Type B pancreatic cell (in vitro differentiated cells): ENCODE results near the gene RIMS3. TPM values are rescaled to one million over a fixed set of nuclear protein-coding genes. Genes with fewer than 3 reads are reported as not detected.

ENCODE experiments used
- DNase-seq: peaks from one replicate; pipeline ENCODE4 v3.0.0; 2021; ENCODE audit warnings: mixed read lengths; ENCODE audit not compliant: unreplicated experiment; ENCODE audit errors: extremely low spot score
- H3K27ac Mint-ChIP-seq: 2 replicates; pipeline ENCODE4 v1.8.0; 2021; ENCODE audit warnings: mild to moderate bottlenecking, mixed read lengths
- H3K27me3 Mint-ChIP-seq: 2 replicates; pipeline ENCODE4 v1.8.0; 2021; ENCODE audit warnings: mixed read lengths
- H3K36me3 Mint-ChIP-seq: 2 replicates; pipeline ENCODE4 v1.8.0; 2021; ENCODE audit warnings: mixed read lengths
- H3K4me1 Mint-ChIP-seq: one replicate; pipeline ENCODE4 v1.8.0; 2021; ENCODE audit warnings: mixed read lengths; ENCODE audit not compliant: unreplicated experiment
- H3K4me3 Mint-ChIP-seq: 2 replicates; pipeline ENCODE4 v1.8.0; 2021; ENCODE audit warnings: mild to moderate bottlenecking, mixed read lengths
- H3K9me3 Mint-ChIP-seq: 2 replicates; pipeline ENCODE4 v1.8.0; 2021; ENCODE audit warnings: mixed read lengths
- CTCF ChIP-seq: fragments of 200-600 bp; sonication (generic); conservative IDR thresholded peaks from 2 replicates; pipeline ENCODE4 v1.5.0; 2021; ENCODE audit warnings: antibody characterized with exemption, mild to moderate bottlenecking
- total RNA-seq: library from RNA; stranded (reverse); gene quantifications from 2 replicates; pipeline ENCODE4 v1.2.1, GENCODE V29; 2021; ENCODE audit warnings: low replicate concordance

Gene RIMS3
- total RNA-seq, 1 donor from 2014 or later = 4.2 TPM

- H3K36me3 Mint-ChIP-seq = no peaks in the 10 kb centered on the region
- H3K4me3 Mint-ChIP-seq = no peak overlapping the region
Observed at GRCh38 chr1:40651138-40651857, 14.2 kb downstream of the RIMS3 start.

DNA sequence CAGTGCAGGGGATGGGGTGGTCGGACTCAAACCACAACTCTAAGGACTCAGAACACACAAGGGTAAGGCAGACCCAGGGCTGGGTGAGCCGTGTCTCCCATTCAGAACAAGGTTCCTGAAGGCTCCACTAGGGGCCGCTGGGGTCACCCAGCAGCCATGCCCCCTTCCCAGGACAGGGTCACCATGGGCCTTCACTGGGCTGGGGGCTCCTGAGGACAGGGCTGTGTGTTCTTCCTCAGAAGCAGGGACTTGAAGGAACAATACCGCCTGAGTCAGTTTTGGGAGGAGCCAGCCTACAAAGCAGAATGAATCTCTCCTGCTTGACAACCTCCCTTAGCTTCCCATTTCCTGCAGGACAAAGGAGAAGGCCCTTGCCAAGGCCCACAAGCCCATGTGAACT lies 15.4 kb downstream of the RIMS3 start:
- peak; percentile 63 for TF ChIP-seq CTCF
- no peaks in the 10 kb centered on the region for H3K9me3 Mint-ChIP-seq
- H3K27me3 Mint-ChIP-seq = peaks cover 8% of the 10 kb centered on the region
- no peak for DNase-seq
- H3K4me1 Mint-ChIP-seq = peaks cover 8% of the 10 kb centered on the region
- no peaks in the 10 kb centered on the region for H3K36me3 Mint-ChIP-seq
- no peak overlapping the region for H3K4me3 Mint-ChIP-seq
- no peak overlapping the region for H3K27ac Mint-ChIP-seq

More at GRCh38 chr1:40651138-40651857, 14.2 kb downstream of the RIMS3 start:
- no peak overlapping the region for H3K27ac Mint-ChIP-seq
- no peaks in the 10 kb centered on the region for H3K9me3 Mint-ChIP-seq
- peaks cover 8% of the 10 kb centered on the region for H3K27me3 Mint-ChIP-seq
- no peak for DNase-seq
- no peak for TF ChIP-seq CTCF
- H3K4me1 Mint-ChIP-seq = peaks cover 8% of the 10 kb centered on the region

- DNase-seq = no peak
- Mint-ChIP-seq H3K9me3 (no peaks in the 10 kb centered on the region), H3K27me3 (peaks cover 5% of the 10 kb centered on the region), H3K4me3 (no peak overlapping the region), H3K36me3 (no peaks in the 10 kb centered on the region), H3K4me1 (peaks cover 5% of the 10 kb centered on the region), H3K27ac (no peak overlapping the region)
- TF ChIP-seq CTCF = no peak
Observed at GRCh38 chr1:40649592-40649930, 15.9 kb downstream of the RIMS3 start.

GRCh38 chr1:40648928-40649591 lies 16.4 kb downstream of the RIMS3 start:
- Mint-ChIP-seq H3K27ac (no peak overlapping the region), H3K4me3 (no peak overlapping the region), H3K36me3 (no peaks in the 10 kb centered on the region), H3K9me3 (no peaks in the 10 kb centered on the region), H3K4me1 (no peaks in the 10 kb centered on the region), H3K27me3 (no peaks in the 10 kb centered on the region)
- no peak for TF ChIP-seq CTCF
- DNase-seq = no peak

DNA sequence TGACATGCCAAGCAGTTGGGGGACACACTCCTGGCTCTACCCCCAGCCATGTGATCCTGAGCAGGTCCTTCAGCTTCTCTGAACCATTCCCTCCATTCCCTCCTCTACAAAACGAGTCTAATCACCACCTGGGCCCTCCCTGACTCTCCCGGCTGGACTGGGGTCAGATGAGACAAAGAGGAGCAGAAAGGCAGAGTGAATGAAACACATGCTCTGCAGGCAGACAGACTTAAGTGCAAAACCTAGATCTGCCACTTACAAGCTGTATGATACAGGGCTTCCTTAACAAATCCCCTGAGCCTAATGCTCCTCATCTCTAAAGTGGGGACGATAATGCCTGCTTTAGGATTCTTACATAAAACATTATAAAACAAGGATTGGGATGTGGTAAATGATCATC lies 17.3 kb downstream of the RIMS3 start:
- Mint-ChIP-seq H3K4me1 (no peaks in the 10 kb centered on the region), H3K9me3 (no peaks in the 10 kb centered on the region), H3K4me3 (no peak overlapping the region), H3K27me3 (no peaks in the 10 kb centered on the region), H3K36me3 (no peaks in the 10 kb centered on the region), H3K27ac (no peak overlapping the region)
- DNase-seq = no peak
- TF ChIP-seq CTCF = no peak
